Stimulated activated CD8-positive, alpha-beta memory T cell treated with anti-CD3 and anti-CD28 coated beads, Interleukin-7, amount 100 ng/mL, for 1 hour (primary cell): Measurements from ENCODE around the gene DTHD1.

ENCODE experiments used
- DNase-seq, 2 donors: peaks; one replicate each; pipeline ENCODE4 v3.0.0-alpha.2; 2020; ENCODE audit warnings: low read depth in 2 of 2

The DTHD1 gene

DNA sequence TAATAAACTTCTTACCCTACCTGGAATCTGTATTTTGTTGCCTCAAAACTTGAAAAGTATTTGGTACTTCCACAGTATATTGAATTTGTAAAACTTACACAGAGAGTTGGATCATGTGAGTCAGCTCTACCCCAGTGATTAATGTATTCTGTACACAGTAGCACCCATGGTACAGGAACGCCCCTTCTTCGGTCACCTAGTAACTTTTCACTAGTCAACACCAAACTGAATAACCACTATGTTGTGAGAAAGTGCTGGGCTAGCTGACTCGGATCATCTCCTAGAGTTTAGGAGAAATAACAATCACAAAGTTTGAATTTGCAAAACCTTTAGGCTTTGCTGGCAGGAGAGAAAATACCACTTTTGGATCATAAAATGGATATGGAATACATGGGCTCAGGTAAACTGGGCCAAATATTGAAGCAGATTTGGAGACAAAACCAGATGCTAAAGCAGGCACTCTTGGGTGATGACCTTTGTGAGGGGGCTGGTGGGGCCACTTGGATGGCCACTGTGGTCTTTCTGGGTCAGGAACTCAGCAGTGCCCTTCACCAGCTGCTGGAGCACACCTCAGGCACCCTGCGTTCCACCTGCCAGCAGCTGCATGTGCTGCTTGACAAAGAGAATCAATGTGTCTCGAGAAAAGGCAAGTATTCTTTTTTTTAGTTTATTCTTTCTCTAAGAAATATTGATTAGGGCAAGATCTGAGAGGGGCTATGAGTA, at the start of gene DTHD1:
TSS of gene DTHD1 (plus strand) at position 233 of the 723 bp plus-strand sequence. CDS start at position 376, 143 bp downstream.
- DNase-seq, result no peak

DNA sequence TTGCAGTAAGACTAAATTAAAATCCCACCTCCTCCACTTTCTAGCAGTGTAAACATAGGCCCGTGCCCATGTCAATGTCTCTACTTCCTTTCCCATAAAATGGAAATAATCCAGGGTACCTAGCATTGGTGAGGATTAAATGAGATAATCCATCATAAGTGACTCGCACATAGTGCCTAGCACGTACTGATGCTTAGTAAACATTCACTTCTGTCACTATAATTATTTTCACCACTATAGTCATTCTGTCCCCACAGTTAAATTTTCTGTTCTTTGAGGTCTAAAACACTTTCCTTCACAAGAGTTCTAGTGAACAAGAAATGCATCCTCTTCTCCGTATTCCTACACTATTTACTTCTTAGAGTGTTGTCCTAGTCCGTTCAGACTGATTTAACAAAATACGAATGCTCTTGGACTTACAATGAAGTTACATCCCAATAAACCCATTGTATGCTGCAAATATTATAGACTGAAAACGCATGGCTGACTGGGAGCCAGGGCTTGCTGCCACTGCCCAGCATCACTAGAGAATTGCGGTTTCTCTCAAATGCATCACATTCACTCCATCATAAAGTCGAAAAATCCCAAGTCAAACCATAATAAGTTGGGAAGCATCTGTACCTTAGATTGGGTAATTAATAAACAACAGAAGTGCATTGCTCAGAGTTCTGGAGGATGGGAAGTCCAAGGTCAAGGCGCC, 47.7 kb upstream of the DTHD1 start:
- no peak for DNase-seq

DNA sequence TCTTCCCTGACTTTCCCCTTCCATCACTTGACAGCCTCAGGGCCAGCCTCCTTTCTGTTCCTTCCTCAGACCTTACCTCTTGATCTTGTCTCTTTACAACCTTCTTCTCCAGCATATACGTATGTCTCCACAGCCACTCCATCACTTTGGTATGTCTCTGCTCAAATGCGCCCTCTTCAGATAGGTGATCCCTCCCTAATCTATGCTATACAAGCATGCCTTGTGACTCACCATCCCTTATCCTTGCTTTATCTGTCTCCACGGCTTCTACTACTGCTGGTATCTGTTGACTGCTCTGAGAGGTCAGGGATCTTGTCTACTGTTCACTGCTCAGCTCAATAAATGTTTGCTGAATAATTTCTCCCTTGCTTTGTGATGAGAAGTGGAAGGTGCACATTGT, 46.1 kb upstream of the DTHD1 start:
- no peak for DNase-seq

DNA sequence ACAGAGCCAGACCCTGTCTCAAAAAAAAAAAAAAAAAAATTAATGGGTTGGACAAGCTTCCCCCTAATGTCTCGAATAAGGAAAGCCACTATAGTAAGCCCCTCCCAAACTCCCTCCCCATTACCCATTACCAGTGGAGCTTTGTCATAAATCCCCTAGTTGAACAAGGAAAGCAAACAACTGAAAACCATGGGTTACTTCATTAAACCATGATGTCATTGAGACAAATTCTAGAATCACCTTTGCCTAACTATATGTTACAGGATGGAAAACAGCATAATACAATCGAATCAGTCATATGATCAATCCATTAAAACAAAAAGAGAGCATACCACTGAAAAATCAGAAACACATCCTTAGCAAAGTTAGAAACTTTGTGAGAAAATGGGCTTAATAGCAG, 45.3 kb upstream of the DTHD1 start:
- no peak for DNase-seq

DNA sequence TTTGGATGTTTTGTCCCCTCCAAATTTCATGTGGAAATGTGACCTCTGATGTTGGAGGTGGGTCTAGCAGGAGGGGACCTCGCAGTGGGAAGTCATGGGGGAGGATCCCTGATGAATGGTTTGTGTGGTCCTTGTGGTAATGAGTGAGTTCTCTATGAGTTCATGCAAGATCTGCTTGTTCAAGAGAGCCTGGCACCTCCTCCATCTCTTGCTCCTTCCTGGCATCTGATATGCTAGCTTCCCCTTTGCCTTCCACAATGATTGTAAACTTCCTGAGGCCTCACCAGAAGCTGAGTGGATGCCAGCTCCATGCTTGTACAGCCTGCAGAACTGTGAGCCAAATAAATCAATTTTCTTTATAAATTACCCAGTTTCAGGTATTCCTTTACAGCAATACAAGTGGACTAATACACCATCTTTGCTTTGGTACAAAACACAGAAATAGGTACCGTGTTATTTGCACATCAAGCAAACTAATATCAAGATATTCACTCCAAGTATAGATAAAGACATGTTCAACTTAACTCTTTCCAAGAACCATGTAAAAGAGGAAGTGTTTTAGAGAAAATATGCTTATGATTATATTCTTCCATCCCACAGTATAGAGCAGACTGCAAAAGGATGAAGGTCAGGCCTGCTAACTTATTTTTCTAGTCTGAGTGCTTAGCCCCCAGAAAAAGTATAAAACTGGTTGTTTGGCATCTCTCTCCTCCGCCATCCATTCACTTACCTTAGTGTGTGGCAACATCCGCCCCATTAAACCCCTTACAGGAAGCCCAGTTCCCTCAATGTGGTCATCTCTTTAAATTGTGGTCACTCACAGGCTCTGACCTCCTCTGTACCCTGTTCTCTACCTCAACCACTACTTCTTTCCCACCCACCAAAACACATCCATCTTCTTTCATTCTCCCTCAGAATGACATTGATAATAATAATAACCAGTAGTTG, 43.8 kb upstream of the DTHD1 start:
- DNase-seq, result no peak

DNA sequence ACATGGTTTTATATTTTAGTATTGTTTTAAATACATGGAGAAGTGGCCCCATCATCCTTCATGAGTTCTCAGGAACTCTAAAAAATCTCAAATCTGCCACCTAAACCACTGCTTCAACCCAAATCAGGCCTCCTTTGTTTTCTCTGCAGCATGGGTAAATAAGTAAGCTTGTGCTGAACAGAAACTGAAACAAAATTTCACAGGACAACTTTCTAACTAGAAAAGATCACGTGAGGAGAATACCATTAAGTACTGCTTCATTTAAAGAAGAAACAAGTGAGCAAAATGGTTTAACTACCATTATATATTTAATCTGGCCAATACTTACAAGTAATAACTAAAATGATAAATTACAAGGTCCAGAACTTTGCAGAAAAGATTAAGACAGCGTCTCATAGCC, 39.6 kb upstream of the DTHD1 start:
- DNase-seq, result no peak

DNA sequence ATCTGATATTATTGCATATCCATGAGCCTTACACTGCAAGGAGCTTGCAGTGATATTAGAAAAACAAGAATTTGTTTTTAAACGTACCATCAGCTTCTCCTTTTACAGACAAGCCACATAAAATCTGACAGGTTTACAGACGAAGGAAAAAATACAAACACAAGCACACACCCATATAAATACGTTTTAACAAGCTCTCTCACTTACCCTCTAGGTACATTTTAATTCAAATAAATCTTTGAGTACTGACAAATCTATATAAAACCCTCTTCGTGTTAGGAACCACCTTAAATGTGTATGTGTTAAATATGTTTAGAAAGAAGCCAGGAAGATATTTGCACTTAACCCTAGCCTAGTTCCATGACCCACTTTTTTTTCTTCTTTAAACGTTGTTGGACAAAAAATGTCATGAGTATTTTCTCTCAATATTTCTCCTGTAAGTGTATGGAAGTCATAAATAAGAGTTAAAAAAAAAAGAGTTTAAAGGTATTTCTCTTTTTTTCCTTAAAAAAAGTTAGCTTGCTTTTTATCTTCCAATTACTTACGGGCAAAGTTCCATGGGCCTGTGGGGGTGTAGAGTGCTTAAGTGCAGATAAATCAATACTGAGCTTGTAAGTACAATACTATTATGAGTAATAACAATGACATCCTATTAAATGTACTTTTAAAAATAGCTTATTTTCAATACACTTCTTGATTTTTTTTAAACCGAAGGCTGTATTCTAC, 38.6 kb upstream of the DTHD1 start:
- no peak for DNase-seq

DNA sequence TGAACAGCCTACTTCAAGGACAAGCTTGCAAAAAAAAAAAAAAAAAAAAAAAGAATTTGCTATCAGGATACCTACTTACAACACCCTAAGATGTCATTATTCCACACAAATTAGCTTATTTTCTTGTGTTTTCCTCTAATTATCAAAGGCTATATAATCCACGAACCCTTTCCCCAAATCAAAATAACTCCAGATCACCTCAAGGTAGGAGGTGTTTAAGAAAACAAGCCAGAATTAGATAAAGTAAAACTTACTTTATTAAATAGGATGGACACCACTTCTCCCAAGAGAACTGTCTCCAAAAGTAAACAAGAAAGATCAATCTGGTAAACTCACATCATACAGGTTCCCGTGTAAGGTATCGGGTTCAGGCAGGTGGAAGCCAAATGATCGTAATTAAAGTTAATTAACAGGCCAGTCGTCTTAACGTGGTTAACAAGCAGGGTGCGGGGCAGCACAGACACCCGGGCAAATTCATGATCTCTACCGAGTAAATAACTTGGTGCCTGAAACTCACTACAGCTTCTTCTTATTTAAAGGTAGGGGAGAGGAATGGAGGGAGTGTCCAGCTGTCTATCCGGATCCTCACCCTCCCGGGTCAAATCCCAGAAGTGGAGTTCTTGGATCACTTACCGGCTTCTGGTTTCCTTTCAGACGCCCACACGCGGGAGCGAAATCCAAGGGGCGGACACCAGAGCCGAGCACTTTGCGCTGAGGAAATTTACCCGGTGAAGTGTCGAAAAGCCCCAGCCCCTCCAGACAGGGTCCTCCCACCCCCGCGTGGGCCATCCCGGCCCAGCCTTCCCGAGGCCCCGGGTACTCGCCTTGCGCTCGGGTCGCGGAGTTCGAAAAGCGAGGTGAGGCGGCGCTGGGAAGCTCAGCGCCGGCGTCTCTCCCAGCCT, 37.8 kb upstream of the DTHD1 start:
- DNase-seq, result peak; percentile 16 to 24

DNA sequence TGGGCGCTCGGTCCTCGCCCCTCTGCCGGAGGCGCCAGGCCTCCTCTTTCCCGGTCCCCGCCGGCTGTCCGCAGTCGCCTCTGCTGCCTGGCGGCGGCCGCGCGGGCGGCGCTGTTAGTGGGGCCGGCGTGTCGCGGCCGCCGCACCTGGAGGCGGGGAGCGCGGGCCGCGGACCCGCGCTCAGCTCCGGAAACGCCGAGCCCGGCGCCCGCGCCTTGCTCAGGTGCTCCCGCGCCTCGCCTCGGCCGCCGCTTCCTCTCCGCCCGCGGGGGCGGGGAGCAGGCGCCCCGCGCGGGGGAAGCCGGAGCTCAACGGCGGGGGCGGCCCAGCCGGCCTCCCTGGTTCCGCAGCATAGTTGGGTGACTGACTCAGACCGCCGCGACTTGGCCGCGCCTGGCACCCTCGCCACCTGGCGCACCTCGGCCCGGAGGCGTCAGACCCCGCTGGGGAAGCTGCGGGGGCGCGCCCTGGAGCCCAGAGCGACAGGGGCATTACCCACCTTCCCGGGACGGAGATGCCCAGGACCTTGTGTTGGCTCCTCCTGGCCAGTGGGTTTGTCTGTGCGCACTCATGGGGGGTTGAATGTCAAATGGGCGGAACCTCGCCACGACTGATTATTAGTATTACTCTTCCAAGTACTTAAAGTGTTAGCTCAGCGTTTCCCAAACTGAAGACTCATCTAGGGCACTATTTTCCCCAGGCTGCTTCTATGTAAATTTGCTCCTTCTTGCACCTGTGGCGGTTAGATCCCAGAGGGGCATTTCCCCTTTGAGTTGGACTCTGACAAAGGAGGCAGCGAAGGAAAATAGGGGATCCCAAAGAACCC, 36.9 kb upstream of the DTHD1 start, which contains the start of gene ARAP2:
TSS of gene ARAP2 (minus strand) at position 258 of the 826 bp plus-strand sequence. CDS start 15,028 bp downstream, outside the sequence.
- DNase-seq, result peak; percentile 56 to 58

DNA sequence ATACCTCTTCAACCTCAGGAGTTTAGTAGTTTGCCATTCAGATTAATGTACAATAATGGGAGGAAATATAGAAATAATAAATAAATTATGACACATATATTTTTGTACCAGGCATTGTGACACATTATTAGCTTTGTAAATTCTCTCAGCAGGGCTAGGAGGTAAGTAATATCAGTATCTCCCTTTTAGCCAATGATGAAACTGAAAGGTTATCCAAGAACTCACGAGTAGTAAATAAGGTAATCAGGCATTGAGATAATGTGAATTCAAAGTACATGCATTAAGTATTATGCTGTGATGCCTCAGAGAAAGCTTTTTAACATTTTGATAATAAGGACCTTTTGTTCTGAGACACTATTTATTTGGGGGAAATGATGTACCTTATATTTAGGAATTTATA, 31.8 kb upstream of the DTHD1 start:
- no peak for DNase-seq

DNA sequence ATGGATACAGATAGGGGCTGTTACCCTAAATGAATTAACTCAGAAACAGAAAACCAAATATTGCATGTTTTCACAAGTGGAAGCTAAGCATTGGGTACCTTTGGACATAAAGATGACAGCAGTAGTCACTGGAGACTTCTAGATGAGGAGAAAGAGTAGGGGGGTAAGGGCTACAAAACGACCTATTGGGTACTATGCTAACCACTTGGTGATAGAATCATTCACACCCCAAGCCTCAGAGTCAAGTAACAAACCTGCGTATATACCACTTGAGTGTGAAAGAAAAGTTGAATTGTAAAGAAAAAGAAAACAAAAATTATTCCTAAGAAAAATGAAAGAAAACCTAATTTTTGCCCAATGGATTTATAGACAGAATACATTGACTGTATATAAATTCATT, 29.4 kb upstream of the DTHD1 start:
- no peak for DNase-seq

DNA sequence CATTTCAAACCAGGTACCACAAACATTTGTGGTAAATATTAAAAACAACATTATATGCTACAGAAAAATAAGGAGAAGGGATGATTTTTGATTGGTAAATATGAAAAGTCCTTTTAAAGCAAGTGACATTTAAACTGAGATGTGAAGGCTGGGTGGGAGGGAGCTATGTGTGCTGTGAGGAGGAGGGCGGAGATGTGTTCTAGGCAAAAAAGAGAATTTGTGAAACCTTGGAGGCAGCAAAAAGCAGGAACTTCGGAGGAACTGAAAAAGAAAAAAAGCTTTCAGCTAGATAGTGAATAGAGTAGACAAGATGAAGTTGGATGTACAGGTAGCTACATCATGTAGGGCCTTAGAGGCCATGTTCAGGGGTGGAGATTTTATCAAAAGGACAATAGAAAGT, 27.0 kb upstream of the DTHD1 start:
- no peak for DNase-seq

DNA sequence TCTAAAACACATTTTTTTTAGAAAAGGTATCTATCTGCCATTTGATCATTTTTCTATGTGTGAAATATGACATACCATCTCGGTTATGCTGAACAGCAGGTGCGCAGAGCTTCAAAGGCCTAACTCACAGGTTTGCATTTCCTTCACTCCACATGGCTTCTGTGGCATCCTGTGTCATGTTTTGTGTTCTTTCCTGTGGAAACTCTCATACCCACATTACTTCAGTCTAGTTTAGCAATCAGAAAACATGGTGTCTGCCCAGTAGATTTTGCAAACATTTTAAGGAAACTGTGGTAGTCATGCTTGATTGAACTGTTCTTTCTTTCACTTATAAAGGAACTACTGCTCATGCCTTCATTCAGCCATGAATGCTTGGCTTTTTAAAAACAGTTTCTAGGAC, 25.8 kb upstream of the DTHD1 start:
- peak in 1 of 2 donors; percentile 31 for DNase-seq

DNA sequence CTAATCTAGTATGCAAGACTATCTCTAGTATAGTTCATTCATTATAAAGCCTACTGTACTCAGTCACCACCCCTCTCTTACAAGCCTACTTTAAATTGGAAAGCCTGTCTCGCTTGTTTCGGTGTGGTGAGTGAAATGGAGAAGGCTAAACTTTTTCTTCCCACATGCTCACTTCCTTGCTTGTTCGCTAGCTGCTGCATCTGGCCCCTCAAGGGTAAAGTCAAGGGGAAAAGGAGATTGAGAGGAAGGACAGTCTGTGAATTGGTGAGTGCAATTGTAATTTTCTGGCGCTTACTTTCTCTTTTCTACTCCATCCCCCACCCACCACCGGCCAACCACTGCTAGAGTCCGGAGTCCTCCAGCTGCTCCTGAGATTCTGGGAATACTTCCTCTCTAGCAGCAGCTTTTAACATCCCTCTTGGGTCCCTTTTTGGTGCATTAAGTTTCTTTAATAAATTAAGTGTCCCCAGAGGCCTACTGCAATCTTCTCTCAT, 25.0 kb upstream of the DTHD1 start:
- DNase-seq, result no peak

DNA sequence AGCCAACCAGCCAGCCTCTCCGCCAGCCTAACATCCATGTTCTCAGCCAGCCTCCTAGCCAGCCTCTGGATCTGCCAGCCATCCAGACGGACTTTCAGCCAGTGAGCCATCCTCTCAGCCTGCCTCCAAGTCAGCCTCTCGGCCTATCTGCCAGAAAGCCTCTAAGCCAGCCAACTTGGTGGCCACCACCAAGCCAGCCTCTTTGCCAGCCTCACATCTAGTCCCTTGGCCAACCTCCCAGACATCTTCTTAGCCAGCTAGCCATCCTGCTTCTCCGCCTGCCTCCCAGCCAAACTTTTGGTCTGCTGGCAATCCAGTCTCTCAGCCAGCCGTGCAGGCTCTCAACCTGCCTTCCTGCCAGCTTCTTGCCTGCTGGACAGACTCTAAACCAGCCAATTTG, 20.7 kb upstream of the DTHD1 start:
- DNase-seq, result no peak

DNA sequence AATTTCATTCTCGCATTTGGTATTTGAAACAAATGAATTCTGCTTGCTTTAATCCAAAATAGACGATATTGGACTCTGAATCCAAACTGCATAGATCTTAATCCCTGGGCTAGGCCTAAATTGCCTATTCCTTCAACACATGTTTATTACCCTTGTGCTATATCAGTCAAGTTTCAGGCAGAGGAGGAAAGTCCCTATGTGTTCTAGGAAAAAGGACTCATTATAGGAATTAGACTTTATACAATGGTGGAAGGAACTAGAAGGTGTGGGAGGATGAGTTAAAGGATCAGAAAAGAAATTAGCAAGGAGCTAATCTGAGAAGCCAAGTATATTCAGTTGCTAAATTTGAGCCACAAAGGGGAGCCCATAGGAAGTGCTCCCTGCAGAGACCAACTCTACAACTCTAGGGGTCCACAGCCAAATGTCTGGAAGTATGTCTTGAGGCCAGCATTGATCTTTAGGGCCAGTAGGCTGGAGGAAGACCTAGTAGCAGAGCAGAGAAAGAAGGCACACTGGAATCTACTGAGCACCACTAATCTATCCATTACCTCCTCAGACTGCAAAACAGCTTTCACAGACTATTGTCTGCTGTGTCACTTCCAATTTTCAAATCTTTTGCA, 17.1 kb upstream of the DTHD1 start:
- no peak for DNase-seq

DNA sequence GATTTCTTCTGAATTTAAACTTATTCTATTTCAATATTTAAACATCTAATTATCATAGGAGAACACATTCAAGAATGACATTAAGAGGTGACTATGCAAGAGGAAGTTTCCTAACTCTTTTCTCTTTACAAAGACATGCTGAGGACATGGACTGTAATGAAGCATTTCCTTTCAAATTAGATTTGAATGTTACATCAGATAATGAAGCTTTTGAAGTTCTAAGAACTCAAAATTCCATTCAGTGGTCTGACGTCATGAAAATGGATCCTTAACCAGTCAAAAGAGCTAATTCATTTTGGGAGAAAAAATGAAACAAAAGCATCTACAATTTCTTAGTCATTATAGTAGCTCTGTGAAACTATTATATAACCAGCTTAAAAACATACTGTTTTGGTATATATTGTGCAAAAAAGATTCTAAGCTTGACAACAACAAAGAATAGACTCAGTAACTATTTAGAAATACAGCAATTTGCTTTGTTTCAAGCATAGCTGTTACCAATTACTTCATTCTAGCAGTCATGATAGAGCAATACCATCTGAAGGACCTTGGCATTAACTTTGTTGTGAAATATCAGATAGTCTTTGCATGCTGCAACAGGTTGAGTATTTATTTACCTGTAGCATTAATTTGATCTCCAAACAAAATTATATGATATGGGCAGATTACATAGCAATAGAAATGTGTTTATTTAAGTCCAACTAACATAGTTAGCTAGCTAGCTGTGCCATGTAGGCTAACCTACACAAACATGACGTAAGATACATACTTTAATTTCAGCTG, 13.7 kb upstream of the DTHD1 start:
- DNase-seq, result no peak

DNA sequence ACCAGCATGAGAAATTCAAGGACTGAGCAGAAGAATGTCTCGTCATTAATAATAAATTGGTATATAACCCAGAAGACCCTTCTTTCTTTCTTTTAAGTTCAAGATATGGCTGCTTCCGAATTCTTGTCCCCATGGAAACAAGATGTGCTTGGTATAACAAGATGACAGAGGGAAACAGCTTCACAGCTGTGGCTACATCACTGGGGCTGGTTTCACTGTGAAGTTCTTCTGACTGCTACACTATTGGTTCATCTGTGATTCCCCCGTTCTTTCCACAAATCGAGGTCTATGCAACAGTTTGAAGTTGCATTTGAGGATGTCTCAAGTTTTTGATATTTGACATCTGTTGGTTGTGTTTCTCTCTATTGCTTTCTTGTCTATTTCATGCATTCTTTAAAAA, 12.3 kb upstream of the DTHD1 start:
- no peak for DNase-seq
